Cardiac muscle cell (in vitro differentiated cells and primary cell): ENCODE measurements around the gene SV2C. TPM values are rescaled to one million over a fixed set of nuclear protein-coding genes. Genes with fewer than 3 reads are reported as not detected.
"Not testable (repeated sequence)": the region's sequence is repeated elsewhere in the genome, so short reads cannot be mapped to it uniquely, and the experiment has no call there.

ENCODE experiments used
- DNase-seq, 2 donors: peaks; one replicate each; pipeline versions ENCODE4 v3.0.0 to v3.0.0-alpha.2; 2010 to 2017; ENCODE audit warnings: low read depth in 1 of 2, low spot score in 1 of 2
- H3K27ac ChIP-seq: fragments of 200-600 bp; sonication (generic); 2 replicates; pipeline ENCODE4 v1.5.1; 2016
- H3K27me3 ChIP-seq: fragments of 200-600 bp; sonication (generic); 2 replicates; pipeline ENCODE4 v1.6.0; 2016; ENCODE audit warnings: control low read depth
- H3K36me3 ChIP-seq: fragments of 200-600 bp; sonication (generic); 2 replicates; pipeline ENCODE4 v1.5.1; 2016; ENCODE audit warnings: control low read depth
- H3K4me1 ChIP-seq: fragments of 200-600 bp; sonication (generic); 2 replicates; pipeline ENCODE4 v1.8.1; 2017; ENCODE audit warnings: low read depth, mild to moderate bottlenecking, mixed run types
- H3K4me3 ChIP-seq: fragments of 200-600 bp; sonication (generic); 2 replicates; pipeline ENCODE4 v1.5.1; 2016; ENCODE audit warnings: mild to moderate bottlenecking
- H3K9me3 ChIP-seq: fragments of 200-600 bp; sonication (generic); 2 replicates; pipeline ENCODE4 v1.5.1; 2017; ENCODE audit warnings: low read depth, mild to moderate bottlenecking, control low read depth
- polyA plus RNA-seq: library from polyadenylated mRNA; unstranded; fragments of >200 nt; fragmentation: Nextera tagmentation; extraction: Ambion mirVana; gene quantifications from 2 replicates; pipeline ENCODE4 v1.2.1, GENCODE V29; 2016
- total RNA-seq: library from RNA; depleted of rRNA; stranded (reverse); fragments of >200 nt; gene quantifications from 2 replicates; pipeline ENCODE4 v1.2.3, GENCODE V29; 2016
- TF ChIP-seq, protein P1 (sequence below): IDR thresholded peaks from 2 replicates; pipeline ENCODE4 v1.5.1; 2012; ENCODE audit warnings: low read depth, mild to moderate bottlenecking, low read length

SV2C gene
- total and polyA plus RNA-seq, 2 experiments from 2014 or later, result 0.13 to 0.24 TPM

GRCh38 chr5:76291305-76292077 lies 208.3 kb downstream of the SV2C start:
- DNase-seq, result no peak
- Histone ChIP-seq H3K9me3 (no peaks in the 10 kb centered on the region), H3K4me3 (no peak overlapping the region), H3K36me3 (no peaks in the 10 kb centered on the region), H3K4me1 (no peaks in the 10 kb centered on the region), H3K27me3 (no peaks in the 10 kb centered on the region), H3K27ac (no peak overlapping the region)
- TF ChIP-seq, protein P1, sequence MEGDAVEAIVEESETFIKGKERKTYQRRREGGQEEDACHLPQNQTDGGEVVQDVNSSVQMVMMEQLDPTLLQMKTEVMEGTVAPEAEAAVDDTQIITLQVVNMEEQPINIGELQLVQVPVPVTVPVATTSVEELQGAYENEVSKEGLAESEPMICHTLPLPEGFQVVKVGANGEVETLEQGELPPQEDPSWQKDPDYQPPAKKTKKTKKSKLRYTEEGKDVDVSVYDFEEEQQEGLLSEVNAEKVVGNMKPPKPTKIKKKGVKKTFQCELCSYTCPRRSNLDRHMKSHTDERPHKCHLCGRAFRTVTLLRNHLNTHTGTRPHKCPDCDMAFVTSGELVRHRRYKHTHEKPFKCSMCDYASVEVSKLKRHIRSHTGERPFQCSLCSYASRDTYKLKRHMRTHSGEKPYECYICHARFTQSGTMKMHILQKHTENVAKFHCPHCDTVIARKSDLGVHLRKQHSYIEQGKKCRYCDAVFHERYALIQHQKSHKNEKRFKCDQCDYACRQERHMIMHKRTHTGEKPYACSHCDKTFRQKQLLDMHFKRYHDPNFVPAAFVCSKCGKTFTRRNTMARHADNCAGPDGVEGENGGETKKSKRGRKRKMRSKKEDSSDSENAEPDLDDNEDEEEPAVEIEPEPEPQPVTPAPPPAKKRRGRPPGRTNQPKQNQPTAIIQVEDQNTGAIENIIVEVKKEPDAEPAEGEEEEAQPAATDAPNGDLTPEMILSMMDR, result no peak

DNA sequence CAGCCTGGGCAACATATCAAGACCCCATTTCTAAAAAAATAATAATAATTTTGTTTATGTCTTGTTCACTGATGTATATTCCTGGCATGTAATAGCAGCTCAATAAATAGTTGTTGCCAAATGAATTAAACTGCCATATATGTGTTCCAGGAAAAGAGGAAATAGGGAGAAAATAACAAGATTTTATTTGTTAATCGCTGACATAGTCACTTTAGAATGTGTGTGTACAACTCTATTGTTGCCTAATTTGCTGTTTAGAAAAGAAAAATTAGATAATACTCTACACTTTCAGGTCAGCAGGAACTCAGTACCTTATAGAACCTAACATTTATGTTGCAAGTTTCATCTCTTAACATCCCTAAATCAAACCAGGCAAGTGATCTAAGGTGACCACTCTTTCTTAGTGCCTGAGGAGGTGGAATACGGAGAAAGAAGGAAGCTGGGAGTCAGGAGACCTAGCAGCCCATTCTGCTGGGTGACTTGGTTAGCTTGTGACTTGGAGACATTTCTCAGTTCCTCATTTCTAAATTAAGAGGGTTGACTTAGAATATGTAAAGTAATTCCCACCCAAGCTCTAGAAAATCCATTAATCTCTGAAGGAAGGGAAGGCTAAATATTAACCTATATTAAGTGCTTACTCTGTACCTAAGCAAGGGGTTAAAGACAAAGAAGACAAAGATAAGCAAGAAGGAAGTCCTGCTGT lies 209.6 kb downstream of the SV2C start:
- no peaks in the 10 kb centered on the region for H3K9me3 ChIP-seq
- DNase-seq, result no peak
- H3K4me1 ChIP-seq, result no peaks in the 10 kb centered on the region
- no peak overlapping the region for H3K4me3 ChIP-seq
- H3K36me3 ChIP-seq, result no peaks in the 10 kb centered on the region
- TF ChIP-seq, protein P1, result no peak
- no peaks in the 10 kb centered on the region for H3K27me3 ChIP-seq
- no peak overlapping the region for H3K27ac ChIP-seq

- Histone ChIP-seq H3K27me3 (no peaks in the 10 kb centered on the region), H3K9me3 (no peaks in the 10 kb centered on the region), H3K36me3 (no peaks in the 10 kb centered on the region), H3K4me1 (no peaks in the 10 kb centered on the region), H3K27ac (no peak overlapping the region), H3K4me3 (no peak overlapping the region)
- DNase-seq, result no peak
- TF ChIP-seq, protein P1, result no peak
These were observed 211.4 kb downstream of the SV2C start for GRCh38 chr5:76294573-76294972.

- TF ChIP-seq, protein P1, result no peak
These were observed 215.7 kb downstream of the SV2C start for GRCh38 chr5:76298852-76299251.

GRCh38 chr5:76299592-76299991 lies 216.4 kb downstream of the SV2C start:
- TF ChIP-seq, protein P1, result no peak
- Histone ChIP-seq H3K36me3 (no peaks in the 10 kb centered on the region), H3K27me3 (no peaks in the 10 kb centered on the region), H3K4me1 (no peaks in the 10 kb centered on the region), H3K9me3 (no peaks in the 10 kb centered on the region), H3K4me3 (no peak overlapping the region), H3K27ac (no peak overlapping the region)
- no peak for DNase-seq

More at GRCh38 chr5:76298852-76299251, 215.7 kb downstream of the SV2C start:
- H3K36me3 ChIP-seq, result no peaks in the 10 kb centered on the region
- no peaks in the 10 kb centered on the region for H3K4me1 ChIP-seq
- no peak for DNase-seq
- H3K27ac ChIP-seq, result no peak overlapping the region
- no peak overlapping the region for H3K4me3 ChIP-seq
- no peaks in the 10 kb centered on the region for H3K9me3 ChIP-seq
- no peaks in the 10 kb centered on the region for H3K27me3 ChIP-seq

DNA sequence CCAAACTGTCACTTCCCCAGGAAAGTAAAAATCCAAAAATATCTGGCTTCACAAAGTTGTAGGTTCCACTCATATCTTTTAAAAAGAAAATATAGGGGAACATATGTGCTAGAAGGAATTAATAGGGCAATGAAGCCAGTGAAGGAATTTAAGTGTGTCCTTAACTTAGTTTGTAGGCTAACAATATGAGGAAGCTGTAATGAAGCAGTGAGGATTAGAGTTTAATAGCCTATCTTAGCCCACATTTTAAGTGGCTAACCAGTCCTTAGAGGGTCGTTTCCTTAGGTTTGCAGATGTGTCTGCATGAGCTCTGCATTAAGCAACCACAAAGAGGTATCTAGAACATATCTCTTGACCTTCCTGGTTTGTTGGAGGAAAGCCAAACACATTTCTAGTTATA lies 218.7 kb downstream of the SV2C start:
- H3K4me1 ChIP-seq, H3K9me3 ChIP-seq, H3K4me3 ChIP-seq, H3K27ac ChIP-seq, DNase-seq, H3K36me3 ChIP-seq, H3K27me3 ChIP-seq: not testable (repeated sequence)

DNA sequence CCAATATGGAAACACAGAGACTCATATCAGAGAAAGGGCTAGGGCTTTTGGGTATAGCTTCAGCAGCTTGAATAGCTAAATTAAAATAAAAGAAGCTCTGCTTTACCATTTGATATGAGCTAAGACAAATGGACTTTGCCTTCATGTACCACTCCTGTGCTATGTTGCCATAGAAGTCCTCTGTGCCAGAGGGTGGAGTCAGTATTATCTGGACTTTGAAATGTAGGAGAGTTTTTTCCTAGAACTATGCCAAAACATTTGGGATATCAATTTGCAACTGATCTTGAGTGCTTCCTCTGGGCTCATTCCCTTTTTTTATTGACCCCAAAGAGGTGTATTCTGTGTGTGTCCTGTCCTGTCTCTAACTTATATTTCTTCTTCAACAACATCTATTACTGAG lies 219.5 kb downstream of the SV2C start:
- not testable (repeated sequence) for H3K4me3 ChIP-seq, H3K36me3 ChIP-seq, H3K9me3 ChIP-seq, H3K27ac ChIP-seq, DNase-seq, H3K4me1 ChIP-seq, H3K27me3 ChIP-seq
